ENCODE data around the gene C4BPA.
A peak's percentile ranks its signal among the peaks of the same experiment; 100 is the strongest.

Gene C4BPA

DNA sequence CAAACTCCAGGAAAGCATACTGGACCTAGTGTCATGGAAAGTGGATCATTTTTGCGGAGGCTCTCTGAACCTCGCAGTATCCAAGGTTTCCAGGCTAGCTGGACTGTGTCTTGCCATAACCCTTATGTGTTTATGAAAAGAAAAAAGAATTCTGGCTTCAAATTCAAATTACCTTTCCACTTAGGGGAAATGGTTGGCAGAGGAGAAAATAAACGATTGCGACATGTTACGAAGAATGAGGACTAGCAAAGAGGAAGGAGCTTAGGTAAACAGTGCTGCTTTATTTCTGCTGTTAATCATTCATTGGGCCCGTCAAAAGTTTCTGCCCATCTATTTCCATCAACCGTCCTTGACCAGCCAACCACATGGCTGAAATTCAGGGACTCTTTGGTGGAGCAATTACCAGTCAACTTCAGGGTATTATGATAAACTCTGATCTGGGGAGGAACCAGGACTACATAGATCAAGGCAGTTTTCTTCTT is at the start of gene C4BPA:
Gene C4BPA, plus strand, starts transcription at position 342 of the 482 bp plus-strand sequence. CDS start 8,793 bp downstream, outside the sequence.
- no peak for DNase-seq
- in situ Hi-C loops (cut with MboI; ENCODE audit: low pct_unique_long_range_greater_than_20kb, low sequenced_read_pairs): no loop called here

DNA sequence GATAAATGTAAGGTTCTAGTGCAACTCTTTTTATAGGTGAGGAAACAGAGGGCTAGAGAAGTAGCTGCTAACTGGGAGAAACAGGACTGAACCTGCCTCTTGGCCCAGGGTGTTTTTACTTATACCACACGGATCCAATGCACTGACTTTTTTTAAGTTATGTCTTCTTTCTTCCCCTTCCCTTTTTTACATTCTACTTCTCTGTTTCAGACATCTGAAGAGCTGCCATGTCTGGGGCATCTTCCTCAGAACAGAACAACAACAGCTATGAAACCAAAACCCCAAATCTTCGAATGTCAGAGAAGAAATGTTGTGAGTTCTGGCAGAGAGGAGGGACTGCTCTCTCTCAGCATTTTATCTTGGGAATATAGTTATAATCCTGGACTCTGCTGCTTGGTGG is 49.5 kb upstream of the C4BPA start:
- no peak for DNase-seq
- in situ Hi-C loops (cut with MboI; ENCODE audit: low pct_unique_long_range_greater_than_20kb, low sequenced_read_pairs): no loop called here

DNA sequence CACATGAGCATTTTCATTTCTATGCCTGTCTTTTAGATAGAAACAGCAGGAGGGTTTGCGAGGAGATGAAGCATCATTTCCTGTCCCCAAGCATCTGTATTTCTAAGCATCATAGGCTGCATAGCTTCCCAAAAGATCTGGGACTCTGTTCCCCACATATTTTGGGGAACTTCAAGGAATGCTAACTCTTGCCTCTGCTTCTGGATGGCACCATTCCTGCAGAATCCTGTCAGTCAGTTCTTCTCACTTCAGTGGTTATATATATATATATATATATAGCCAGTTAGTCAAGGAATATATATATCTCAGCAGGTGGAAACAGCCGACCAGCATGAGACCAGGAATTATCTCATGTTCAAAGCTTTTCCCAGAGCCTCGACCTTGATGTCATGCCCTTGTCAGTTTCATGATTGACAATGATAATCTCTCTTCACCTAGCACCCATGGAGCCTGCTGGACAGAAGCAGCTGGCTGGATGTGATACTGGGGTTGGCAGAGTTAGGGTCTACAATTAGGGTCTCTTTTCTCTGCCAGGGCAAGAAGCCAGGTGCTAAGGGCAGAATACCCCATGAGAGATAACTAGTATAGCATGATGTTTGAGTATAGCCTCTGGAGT is 48.5 kb upstream of the C4BPA start:
- DNase-seq: no peak
- in situ Hi-C loops (cut with MboI; ENCODE audit: low pct_unique_long_range_greater_than_20kb, low sequenced_read_pairs): no loop called here

DNA sequence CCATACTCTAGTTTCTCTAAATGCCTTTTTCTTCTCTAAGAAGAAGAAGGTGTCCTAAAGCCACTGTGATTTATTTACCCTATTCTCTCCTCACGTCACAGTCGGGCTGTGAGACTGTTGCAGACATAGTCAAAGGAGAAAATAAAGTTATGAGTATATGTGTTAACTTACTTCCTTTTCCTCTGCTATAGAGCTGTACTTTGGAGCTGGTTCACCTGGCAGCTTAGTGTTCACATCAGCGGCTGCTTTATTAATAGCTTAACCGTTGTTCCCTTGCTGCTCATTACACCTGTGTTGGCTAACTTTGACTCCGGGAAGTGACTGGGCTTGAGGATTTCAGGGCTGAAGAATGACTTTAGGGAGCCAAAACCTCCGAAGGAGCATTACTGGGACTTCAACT is 47.4 kb upstream of the C4BPA start:
- DNase-seq: no peak
- in situ Hi-C loops (cut with MboI; ENCODE audit: low pct_unique_long_range_greater_than_20kb, low sequenced_read_pairs): no loop called here

DNA sequence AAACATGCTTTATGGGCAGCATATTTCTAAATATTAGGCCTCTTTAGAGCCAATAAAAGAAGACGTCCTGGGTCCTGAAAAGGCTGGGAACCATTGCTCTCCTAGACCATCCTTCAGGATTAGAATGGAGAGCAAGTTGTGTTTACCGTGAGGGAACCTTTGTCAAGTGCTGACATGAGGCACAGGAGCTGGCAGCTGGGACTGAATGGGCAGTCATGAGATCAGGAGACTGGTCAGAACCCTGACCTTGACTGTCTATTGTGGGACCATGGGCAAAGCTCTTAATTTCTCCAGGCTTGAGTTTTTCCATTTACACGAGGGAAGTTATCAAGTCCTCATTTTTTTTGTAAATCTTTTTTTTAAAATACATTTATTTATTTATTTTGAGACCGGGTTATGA is 45.8 kb upstream of the C4BPA start:
- in situ Hi-C loops (cut with MboI; ENCODE audit: low pct_unique_long_range_greater_than_20kb, low sequenced_read_pairs): no loop called here

DNA sequence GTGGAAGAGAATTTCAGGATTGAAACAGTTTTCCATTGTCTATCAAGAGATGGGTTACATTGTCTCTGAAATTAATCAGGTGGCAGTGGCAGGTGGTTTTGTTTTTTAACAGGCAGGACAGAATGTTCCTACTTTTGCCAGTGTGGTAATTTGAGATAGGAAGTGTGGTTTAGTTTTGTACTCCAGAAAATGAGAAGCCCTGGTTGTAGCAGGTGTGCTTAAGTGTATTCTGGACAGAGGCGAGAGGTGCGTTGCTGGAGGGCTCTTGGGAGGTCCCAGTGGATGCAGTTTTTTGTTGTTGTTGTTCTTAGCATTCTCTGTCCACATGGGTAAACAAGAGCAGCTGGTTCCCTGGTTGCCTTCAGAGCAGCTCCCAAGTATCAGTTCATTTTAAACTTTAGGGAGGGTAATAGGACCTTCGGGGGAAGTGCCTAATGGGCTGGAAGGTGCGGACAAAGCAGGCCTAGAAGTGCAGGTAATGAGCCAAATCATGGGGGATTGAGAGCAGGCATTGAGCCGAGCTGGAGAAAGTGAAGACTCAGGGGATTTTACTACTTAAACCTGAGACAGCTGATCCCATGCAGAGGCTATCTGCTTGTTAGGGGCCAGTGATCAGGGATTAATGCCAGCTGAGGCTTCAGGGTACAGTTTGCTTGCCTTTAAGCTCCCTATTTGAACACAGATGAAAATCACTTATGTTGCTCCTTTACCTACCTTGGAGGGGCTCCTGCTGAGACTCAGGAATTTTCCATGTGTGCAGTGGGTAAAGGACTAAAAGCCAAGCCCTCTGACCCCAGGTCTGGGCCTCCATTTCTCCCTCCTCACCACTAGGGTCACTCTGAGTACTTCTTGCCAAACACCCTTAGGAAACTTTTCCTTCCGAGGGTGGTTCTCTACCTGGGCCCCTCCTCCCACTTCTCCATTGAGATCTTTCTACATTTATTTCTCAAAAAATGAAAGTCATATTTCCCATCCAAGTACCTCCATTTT is 44.9 kb upstream of the C4BPA start:
- in situ Hi-C loops (cut with MboI; ENCODE audit: low pct_unique_long_range_greater_than_20kb, low sequenced_read_pairs): no loop called here
- DNase-seq: no peak

More for the DNA sequence above, 45.8 kb upstream of the C4BPA start:
- no peak for DNase-seq

DNA sequence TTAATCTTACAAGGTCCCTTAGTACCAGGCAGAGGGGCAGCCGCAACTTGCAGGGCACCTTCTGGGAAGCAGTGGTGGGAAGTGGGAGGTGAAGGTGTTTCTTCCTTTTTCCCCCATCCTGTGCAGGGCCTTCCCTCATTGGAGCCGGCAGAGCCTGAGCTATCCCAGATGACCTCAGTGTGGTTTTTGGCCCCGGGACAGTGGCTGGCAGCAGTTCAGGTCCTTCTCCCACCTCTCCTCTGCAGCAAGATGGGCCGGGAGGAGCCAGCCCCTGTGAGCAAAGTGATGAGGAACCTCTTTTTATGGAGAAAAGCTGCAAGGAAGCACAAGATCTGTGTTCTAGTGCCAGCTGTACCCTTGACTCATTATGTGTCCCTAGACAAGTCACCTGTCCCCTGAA is 44.2 kb upstream of the C4BPA start:
- in situ Hi-C loops (cut with MboI; ENCODE audit: low pct_unique_long_range_greater_than_20kb, low sequenced_read_pairs): no loop called here
- DNase-seq: no peak

DNA sequence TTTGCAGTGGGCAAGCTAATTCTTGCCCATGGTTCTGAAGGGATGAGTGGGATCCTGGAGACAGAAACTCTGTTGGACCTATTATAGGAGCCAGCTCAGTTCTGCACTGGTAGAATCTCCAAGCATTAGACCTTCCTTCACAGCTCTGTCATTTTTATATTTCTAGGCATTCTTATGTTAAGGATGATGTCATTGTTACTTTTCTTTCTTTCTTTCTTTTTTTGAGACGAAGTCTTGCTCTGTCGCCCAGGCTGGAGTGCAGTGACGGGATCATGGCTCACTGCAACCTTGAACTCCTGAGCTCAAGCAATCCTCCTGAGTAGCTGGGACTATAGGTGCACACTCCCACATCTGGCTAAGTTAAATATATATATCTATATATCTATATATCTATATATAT is 43.4 kb upstream of the C4BPA start:
- in situ Hi-C loops (cut with MboI; ENCODE audit: low pct_unique_long_range_greater_than_20kb, low sequenced_read_pairs): no loop called here
- DNase-seq: no peak

DNA sequence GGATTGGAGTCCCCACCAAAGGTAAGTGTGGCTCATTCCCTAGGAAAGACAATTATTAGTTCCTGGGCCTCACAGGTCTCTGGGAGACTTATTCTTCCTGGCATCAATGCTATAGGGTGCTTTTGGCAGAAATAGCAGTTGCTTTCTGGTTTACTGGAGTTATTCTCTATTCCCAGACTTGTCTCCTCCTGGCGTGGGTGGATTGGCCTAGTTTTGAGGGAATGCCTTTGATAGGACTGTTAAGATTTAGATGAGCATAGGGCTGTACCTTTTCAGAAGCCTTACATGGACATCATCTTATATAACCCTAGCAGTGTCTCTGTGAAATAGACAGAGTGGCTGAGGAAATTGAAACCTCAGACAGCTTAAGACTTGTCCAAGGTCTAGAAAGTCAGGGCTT is 42.0 kb upstream of the C4BPA start:
- in situ Hi-C loops (cut with MboI; ENCODE audit: low pct_unique_long_range_greater_than_20kb, low sequenced_read_pairs): no loop called here
- DNase-seq: no peak

DNA sequence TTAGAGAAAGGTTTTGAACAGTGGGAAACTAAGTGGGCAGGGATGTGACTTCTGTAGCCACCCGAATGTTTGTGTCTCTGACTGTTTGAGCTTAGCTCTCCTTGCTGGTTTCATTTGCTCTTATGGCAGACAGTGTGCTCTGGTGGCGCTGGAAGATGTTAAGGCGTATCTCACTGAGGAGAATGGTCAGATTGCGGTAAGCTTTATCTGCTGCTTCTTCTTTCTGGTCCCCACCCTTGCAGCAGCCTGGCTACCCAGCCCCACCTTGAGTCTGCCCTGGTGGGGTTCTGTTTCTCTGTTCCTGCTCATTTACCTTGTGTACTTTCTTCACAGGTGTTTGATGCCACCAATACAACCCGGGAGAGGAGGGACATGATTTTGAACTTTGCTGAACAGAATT is 41.0 kb upstream of the C4BPA start:
- no peak for DNase-seq
- in situ Hi-C loops (cut with MboI; ENCODE audit: low pct_unique_long_range_greater_than_20kb, low sequenced_read_pairs): no loop called here

DNA sequence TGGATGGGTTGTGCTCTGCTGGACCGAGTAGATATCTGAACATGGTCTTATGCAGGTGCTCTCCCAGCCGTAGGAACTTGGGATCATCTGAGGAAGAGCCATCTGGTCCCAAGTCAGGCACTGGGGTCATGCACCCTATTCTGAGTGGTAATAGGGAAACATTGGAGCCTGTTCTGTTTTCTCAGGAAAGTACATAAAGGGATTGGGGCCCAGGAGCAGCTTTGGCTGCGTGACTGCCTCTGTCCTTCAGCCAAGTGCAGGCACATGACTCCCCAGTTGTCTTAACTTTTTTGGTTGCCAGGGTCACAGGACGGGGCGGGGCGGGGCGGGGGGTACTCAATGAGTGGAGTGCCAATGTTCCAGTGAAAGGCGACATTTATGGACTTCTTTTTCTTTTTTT is 39.5 kb upstream of the C4BPA start:
- in situ Hi-C loops (cut with MboI; ENCODE audit: low pct_unique_long_range_greater_than_20kb, low sequenced_read_pairs): no loop called here
- DNase-seq: no peak

DNA sequence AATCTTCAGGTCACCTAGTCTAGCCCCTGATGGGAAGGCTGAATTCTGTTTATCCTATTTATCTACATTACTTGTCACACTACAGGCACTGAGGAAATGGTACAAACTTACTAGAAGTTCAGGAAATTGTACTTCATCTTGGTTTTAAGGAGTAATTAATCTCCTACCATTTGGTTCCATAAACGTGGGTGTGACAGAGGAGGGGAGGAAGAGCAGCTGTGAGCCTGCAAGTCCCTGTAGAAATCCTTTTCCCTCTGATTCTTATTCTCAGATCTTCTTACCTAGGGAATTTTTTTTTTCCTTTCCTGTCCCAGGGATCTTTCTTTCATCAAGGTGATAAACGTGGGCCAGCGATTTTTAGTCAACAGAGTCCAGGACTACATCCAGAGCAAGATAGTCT is 36.8 kb upstream of the C4BPA start:
- in situ Hi-C loops (cut with MboI; ENCODE audit: low pct_unique_long_range_greater_than_20kb, low sequenced_read_pairs): no loop called here
- DNase-seq: no peak

DNA sequence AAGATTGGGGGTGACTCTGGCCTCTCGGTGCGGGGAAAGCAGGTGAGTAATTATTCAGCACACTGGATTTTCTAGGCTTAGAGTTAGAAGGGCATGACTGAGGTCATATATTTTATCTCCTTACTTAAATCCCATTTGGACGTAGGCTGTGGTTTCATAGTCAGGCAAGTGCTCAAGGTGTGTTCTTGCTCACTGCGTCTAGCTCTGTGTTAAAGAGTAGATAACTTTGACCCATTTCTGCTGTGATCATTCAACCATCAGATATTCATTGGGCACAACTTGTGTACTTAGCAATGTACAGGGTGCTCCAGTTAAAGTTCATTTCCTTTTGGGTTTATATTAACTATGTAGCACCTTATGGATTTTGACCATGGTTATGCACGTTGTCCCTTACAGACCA is 36.4 kb upstream of the C4BPA start:
- no peak for DNase-seq
- in situ Hi-C loops (cut with MboI; ENCODE audit: low pct_unique_long_range_greater_than_20kb, low sequenced_read_pairs): no loop called here

DNA sequence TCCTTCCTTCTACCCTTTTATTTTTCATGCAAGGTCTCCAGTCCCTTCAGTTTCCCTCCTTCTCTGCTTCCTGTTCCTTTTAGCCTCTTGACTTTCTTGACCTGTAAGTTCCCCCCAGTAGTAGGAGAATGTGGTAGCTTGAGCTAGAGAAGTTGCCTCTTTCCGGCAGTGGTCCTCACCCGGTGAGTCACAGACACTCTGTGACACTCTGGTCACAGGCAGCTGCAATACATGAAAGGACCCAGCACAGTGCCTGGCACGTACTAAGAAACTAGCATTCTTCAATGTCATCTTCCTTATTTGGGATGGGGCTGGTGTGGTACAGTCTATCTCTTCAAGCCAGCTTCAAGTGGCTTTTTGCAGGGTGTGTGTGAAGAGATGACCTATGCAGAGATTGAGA is 35.0 kb upstream of the C4BPA start:
- DNase-seq: no peak

DNA sequence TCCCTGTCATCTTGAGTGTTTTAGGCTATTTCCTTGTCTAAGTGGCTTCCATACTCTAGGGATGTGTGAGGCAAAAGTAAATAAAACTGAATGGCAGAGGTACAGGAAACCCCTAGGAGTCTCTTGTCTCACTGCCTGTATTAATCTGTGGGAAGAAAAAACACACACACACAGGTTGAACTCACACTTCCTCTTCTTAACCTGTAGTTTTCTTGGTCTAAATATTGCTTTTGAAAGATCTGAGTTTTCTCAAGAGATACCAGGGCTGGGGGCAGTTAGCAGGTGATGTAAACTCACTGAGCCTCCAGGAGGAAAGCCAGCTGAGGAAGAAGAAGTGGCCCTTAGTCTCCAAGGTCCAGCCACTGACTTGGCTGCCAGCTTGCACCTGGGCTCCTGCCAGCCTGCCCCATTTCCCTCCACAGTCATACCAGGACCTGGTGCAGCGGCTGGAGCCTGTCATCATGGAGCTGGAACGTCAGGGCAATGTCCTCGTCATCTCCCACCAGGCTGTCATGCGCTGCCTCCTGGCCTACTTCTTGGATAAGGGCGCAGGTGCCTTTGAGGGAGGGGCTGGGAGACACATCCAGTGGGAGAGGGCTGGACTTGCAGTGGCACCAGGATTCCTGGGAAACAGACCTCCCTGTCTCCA is 34.1 kb upstream of the C4BPA start:
- DNase-seq: no peak
- in situ Hi-C loops (cut with MboI; ENCODE audit: low pct_unique_long_range_greater_than_20kb, low sequenced_read_pairs): no loop called here

More for the DNA sequence above, 35.0 kb upstream of the C4BPA start:
- in situ Hi-C loops (cut with MboI; ENCODE audit: low pct_unique_long_range_greater_than_20kb, low sequenced_read_pairs): no loop called here

DNA sequence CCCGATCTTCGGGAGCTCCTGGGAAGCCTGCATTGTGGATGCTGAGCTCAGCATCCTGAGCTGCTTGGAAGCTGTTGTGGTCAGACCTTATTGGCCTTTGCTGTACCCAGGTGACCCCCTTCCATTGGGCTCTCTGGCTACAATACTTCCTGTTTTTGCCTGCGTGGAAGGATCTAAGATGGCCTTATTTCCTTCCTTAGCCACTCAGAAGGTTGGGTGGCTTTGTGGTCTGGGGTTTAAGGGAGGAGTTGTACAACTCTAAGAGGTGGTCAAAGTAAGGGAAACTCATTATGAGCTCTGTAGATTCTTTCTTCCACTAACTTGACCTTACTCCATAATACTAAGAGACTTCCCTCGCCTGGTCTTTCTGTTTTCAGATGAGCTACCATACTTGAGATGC is 33.2 kb upstream of the C4BPA start:
- in situ Hi-C loops (cut with MboI; ENCODE audit: low pct_unique_long_range_greater_than_20kb, low sequenced_read_pairs): no loop called here
- DNase-seq: peak; percentile 65

DNA sequence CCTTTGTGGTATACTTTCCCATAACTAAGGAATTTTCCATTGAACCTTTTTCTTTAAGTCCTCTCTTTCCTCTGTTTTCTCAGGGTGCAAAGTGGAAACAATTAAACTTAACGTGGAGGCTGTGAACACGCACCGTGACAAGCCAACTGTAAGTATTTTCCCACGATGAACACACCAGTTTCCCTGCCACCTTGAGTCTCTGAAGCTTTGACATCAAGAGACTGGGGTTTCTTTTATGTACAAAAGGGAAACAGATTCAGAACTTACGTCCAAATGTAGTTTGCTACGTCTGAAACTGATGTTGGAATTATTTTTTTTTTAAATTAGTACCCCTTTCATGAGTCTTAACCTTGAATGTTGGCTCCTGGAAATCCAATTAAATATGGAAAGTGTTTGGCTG is 32.6 kb upstream of the C4BPA start:
- no peak for DNase-seq
- in situ Hi-C loops (cut with MboI; ENCODE audit: low pct_unique_long_range_greater_than_20kb, low sequenced_read_pairs): no loop called here

DNA sequence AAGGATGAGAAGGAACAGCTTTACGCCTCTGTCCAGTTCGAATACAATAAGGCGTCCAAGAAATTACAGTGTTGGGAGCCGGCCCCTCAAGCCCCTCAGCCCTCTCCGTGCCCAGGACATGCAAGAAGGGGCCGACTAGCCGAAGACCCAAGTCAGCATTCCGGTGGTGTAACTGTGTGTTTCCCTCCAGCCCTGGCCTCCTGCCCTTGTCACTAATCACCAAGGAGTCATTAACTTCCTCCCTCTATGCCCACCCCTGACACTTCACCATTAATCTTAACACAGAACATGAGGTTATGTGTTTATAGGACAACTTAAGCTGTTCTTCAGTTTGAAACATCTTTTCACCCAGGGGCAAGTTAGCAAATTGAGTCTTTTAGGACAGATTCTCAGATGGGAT is 31.8 kb upstream of the C4BPA start:
- in situ Hi-C loops (cut with MboI; ENCODE audit: low pct_unique_long_range_greater_than_20kb, low sequenced_read_pairs): no loop called here
- no peak for DNase-seq

DNA sequence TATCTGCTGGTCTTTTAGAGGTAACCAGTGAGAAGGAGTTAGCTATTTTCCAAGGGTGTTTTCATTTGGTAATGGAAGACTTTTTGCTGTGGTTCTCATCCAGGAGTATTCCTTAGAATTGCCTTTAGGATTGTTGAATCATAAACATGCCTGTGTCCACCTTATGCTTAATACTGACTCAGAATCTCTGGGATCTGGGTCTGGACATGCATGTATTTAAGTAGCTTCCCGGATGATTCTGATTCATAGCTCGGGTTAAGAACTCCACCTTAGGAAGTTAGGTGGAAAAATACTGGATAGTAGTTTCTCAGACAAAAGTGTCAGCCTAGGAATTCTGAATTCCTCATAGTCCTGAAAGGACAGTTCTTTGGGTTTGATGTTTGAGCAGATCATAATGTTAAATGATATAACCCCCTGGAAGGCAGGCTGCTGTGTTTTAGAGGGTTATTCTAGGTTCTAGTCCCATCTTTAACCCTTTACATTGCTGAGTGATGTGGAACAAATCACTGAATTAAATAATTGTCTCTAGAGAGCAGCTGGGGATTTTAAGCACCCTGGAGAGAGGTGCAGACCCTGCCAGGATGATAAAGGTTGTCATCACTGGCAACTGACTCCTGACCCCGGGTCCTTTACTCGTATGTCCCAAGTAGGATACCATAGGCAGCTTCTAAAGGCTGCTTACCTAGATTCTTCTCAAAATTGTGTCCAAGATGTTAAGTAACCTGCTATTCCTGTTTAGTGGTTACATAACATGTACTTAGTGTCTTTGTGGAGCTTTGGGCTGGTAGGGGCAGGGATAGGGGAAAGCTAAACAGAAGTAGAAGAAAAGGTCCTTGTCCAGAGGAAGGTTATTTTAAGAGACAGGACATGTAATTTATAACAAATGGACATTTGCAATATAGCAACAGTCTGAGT is 29.9 kb upstream of the C4BPA start:
- no peak for DNase-seq
- in situ Hi-C loops (cut with MboI; ENCODE audit: low pct_unique_long_range_greater_than_20kb, low sequenced_read_pairs): no loop called here
